BLaER1 (cell line): Measurements from ENCODE around the gene SLC7A7.
"Not testable (repeated sequence)": the region's sequence is repeated elsewhere in the genome, so short reads cannot be mapped to it uniquely, and the experiment has no call there.

Source experiments
- H3K27ac ChIP-seq: shearing (Covaris generic); formaldehyde crosslinking; 2 replicates; pipeline ENCODE4 v1.8.1; 2022
- H3K27me3 ChIP-seq: shearing (Covaris generic); formaldehyde crosslinking; 2 replicates; pipeline ENCODE4 v1.8.1; 2022
- H3K36me3 ChIP-seq: shearing (Covaris generic); formaldehyde crosslinking; 2 replicates; pipeline ENCODE4 v1.8.1; 2022
- H3K4me1 ChIP-seq: shearing (Covaris generic); formaldehyde crosslinking; 2 replicates; pipeline ENCODE4 v1.8.1; 2022
- H3K4me2 ChIP-seq: shearing (Covaris generic); formaldehyde crosslinking; 2 replicates; pipeline ENCODE4 v1.8.1; 2022
- H3K4me3 ChIP-seq: shearing (Covaris generic); formaldehyde crosslinking; 2 replicates; pipeline ENCODE4 v1.8.1; 2022
- H3K9ac ChIP-seq: shearing (Covaris generic); formaldehyde crosslinking; 2 replicates; pipeline ENCODE4 v1.8.1; 2022
- H3K9me3 ChIP-seq: shearing (Covaris generic); formaldehyde crosslinking; 2 replicates; pipeline ENCODE4 v1.8.1; 2022
- H4K20me1 ChIP-seq: shearing (Covaris generic); formaldehyde crosslinking; 2 replicates; pipeline ENCODE4 v1.8.1; 2022
- Cebpa-rat ChIP-seq: shearing (Covaris generic); IDR thresholded peaks from 2 replicates; pipeline ENCODE4 v1.8.1; 2022

Gene SLC7A7

DNA sequence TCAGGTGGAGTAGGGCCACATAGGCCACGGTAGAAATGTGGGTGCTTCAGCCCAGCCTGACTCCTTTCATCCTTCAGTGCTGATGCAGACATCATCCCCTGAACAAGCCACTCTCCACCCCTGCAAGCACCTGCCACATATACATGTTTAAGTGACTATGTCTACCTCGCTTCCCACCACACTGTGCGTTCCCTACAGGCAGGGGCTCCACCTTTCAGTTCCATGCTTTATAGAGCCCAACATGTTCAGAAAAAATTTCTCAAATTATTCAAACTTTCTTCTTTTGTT is 11.6 kb downstream of the SLC7A7 start:
- Histone ChIP-seq H3K27me3 (no peaks in the 10 kb centered on the region), H3K27ac (no peak overlapping the region), H3K4me3 (no peak overlapping the region), H4K20me1 (no peaks in the 10 kb centered on the region), H3K9me3 (no peaks in the 10 kb centered on the region), H3K4me2 (0 out of 2 replicates have a peak overlapping the region, but pooled peaks have one; percentile 40), H3K4me1 (peaks cover 7% of the 10 kb centered on the region; the same call in 1 of the 2 replicates), H3K9ac (no peak overlapping the region), H3K36me3 (no peaks in the 10 kb centered on the region)
- no peak for TF ChIP-seq Cebpa-rat

DNA sequence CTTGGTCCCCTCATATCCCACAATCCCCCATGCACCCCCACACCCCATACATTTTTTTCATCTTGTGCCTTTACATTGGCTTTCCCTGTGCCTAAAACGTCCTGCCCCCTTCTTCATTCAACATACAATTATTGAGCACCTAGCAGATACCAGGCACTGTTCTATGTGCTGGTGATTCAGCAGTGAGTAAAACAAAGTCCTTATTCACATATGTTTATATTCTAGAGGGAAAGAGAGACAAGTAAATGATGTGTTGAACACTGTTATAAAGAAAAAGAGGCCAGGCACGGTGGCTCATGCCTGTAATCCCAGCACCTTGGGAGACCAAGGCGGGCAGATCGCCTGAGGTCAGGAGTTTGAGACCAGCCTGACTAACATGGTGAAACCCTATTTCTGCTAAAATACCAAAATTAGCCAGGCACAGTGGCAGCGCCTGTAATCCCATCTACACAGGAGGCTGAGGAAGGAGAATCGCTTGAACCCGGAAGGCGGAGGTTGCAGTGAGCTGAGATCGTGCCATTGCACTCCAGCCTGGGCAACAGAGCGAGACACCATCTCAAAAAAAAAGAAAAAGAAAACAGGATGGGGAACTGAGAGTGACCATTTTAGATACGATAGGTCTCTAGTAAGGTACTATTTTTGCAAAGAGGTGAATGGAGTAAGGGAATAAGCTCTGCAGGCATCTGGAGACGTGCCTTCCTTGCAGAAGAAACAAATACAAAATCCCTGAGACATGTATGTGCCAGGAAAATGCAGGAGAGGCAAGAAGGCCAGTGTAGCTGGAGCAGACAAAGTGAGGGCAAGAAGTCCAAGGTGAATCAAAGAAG is 12.2 kb downstream of the SLC7A7 start:
- Histone ChIP-seq H3K4me2 (peak overlapping the region; percentile 40; the same call in 1 of the 2 replicates), H3K9me3 (no peaks in the 10 kb centered on the region), H3K9ac (no peak overlapping the region), H3K4me3 (no peak overlapping the region), H3K36me3 (no peaks in the 10 kb centered on the region), H3K27ac (no peak overlapping the region), H4K20me1 (no peaks in the 10 kb centered on the region), H3K4me1 (peaks cover 7% of the 10 kb centered on the region; the same call in 1 of the 2 replicates), H3K27me3 (no peaks in the 10 kb centered on the region)
- TF ChIP-seq Cebpa-rat: no peak

DNA sequence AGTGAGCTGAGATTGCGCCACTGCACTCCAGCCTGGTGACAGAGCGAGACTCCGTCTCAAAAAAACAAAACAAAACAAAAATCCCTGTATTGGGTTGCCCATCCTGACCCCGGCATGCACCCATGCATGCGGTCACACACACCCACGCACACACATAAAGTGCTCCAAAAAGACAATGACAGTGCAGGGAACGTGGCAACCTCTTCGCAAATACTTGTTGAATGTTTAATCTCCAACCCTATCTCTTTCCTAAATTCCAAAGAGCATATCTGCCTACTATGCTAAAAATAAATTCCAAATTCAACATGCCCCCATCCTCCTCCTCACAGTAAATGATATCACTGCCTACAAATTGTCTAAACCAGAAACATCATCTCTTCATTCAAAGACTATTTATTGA is 13.5 kb downstream of the SLC7A7 start:
- H3K27me3 ChIP-seq: no peaks in the 10 kb centered on the region
- no peak overlapping the region for H3K4me3 ChIP-seq
- H3K36me3 ChIP-seq: no peaks in the 10 kb centered on the region
- peaks cover 7% of the 10 kb centered on the region; the same call in 1 of the 2 replicates for H3K4me1 ChIP-seq
- H3K9me3 ChIP-seq: no peaks in the 10 kb centered on the region
- no peak overlapping the region for H3K4me2 ChIP-seq
- TF ChIP-seq Cebpa-rat: no peak
- no peak overlapping the region for H3K9ac ChIP-seq
- no peak overlapping the region for H3K27ac ChIP-seq
- H4K20me1 ChIP-seq: no peaks in the 10 kb centered on the region

DNA sequence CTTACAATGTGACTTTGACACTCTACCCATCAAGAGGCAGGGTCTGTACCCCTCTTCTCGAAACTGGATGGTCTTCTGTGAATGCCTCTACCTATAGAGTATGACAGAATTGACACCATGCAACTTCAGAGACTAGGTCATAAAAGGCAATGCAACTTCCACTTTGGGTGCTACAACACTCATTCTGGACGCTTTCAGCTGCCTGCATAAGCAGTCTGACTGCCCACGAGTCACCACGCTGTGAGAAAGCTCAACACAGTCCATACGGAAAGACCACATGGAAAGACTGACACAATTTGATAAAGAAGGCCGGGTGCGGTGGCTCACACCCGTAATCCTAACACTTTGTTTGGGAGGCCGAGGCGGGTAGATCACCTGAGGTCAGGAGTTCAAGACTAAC is 14.9 kb downstream of the SLC7A7 start:
- Histone ChIP-seq H3K4me2 (no peak overlapping the region), H3K27ac (no peak overlapping the region), H3K36me3 (no peaks in the 10 kb centered on the region), H3K9me3 (peaks cover 6% of the 10 kb centered on the region; the same call in 1 of the 2 replicates), H3K4me1 (peaks cover 7% of the 10 kb centered on the region; the same call in 1 of the 2 replicates), H3K27me3 (no peaks in the 10 kb centered on the region), H3K9ac (no peak overlapping the region), H3K4me3 (no peak overlapping the region), H4K20me1 (no peaks in the 10 kb centered on the region)
- no peak for TF ChIP-seq Cebpa-rat

DNA sequence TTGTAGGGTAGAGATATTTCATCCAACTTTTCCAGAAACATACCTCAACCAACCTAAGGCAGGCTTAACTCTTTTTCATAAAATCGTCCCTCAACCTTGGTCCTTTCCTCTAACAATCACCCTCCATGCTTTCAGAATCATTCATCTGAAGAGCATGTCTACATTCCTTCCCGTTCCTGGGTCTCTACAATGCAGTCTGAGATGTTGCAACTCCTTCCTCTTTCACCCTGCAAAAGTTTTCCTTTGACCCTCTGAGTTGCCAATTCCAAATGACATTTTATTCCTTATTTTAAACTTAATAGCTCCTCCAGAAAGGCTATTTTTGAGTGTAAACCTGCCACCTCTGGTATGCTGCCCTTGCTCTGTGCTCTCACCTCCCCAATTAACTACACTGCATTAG is 16.7 kb downstream of the SLC7A7 start:
- TF ChIP-seq Cebpa-rat: no peak
- Histone ChIP-seq H3K9me3 (peaks cover 6% of the 10 kb centered on the region; the same call in 1 of the 2 replicates), H3K27me3 (no peaks in the 10 kb centered on the region), H3K4me3 (no peak overlapping the region), H3K27ac (no peak overlapping the region), H4K20me1 (no peaks in the 10 kb centered on the region), H3K4me2 (no peak overlapping the region), H3K9ac (no peak overlapping the region), H3K4me1 (peaks cover 6% of the 10 kb centered on the region; the same call in 1 of the 2 replicates), H3K36me3 (no peaks in the 10 kb centered on the region)

DNA sequence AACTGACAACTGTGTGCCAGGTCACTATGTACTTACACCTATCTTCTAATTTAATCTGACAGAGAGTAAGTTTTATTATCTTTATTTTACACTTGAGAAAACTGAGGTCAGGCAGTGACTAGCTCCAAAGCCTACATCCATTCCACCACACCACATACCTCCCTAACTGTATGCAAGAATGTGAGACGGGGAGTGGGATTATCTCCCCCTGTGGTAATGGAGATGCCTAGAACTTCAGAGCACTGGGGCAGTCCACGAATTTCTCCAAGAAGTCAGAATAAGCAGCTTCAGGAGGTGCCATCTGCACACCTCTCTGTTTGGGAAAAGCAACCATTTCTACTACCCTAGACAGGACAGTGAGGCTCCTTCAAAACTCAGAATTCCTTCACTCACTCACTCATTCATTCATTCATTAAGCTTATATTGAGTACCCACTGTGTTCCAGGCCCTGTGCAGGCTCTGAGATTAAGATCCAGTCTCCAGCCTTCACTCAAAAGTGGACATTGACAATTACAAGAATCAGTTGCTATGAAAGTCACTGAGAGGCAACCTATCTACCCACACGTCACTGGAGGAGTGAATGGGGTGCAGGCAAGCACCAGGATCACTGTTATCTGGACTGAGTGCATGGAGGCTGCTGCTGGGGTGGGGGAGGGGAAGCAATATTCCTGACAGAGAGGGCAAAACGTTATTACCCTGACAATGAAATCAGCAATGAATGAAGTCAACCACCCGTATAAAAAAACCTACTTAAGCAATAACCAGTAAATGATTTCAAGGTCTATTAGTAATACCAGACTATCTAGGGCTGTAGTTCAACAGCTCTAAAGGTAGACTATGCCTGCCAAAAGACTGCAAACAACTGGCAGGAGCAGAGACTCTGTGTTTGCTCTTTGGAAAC is 18.0 kb downstream of the SLC7A7 start:
- H3K4me3 ChIP-seq: no peak overlapping the region
- H3K4me2 ChIP-seq: no peak overlapping the region
- no peaks in the 10 kb centered on the region for H3K4me1 ChIP-seq
- no peaks in the 10 kb centered on the region for H4K20me1 ChIP-seq
- H3K27ac ChIP-seq: no peak overlapping the region
- H3K27me3 ChIP-seq: no peaks in the 10 kb centered on the region
- peaks cover 6% of the 10 kb centered on the region; the same call in 1 of the 2 replicates for H3K9me3 ChIP-seq
- TF ChIP-seq Cebpa-rat: no peak
- no peaks in the 10 kb centered on the region for H3K36me3 ChIP-seq
- H3K9ac ChIP-seq: no peak overlapping the region

DNA sequence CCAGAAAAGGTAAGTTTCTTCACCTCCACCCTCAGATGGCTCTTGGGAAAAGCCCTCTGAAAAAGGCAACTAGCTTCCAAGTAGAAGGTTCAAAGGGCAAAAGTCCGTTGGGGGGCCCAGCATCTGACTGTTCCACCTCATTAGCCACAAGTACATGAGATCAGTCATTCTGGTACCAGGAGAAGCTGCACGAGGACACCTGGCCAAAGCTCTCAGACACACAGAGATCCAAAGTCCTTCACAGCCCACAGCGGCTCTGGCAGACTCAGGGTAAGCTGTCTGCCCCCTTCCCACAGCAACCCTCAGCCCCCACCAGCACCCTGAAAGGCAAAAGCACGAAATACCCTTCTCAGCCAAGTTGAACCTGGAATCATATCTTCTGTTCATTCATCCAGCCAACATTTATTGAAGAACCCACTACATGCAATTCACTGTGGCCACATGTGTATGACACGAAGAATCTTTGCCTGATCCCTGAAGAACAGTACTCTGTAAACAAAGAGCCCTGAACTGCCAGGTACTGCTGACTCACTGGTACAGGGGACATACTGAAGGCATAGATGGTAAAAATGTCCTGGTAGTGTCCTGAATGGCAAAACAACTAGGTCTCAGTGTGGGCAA is 19.0 kb downstream of the SLC7A7 start:
- Histone ChIP-seq H3K36me3 (no peaks in the 10 kb centered on the region), H4K20me1 (no peaks in the 10 kb centered on the region), H3K27me3 (no peaks in the 10 kb centered on the region), H3K27ac (no peak overlapping the region), H3K4me2 (no peak overlapping the region), H3K9ac (no peak overlapping the region), H3K4me1 (peaks cover 6% of the 10 kb centered on the region), H3K9me3 (peaks cover 6% of the 10 kb centered on the region; the same call in 1 of the 2 replicates), H3K4me3 (no peak overlapping the region)
- no peak for TF ChIP-seq Cebpa-rat

DNA sequence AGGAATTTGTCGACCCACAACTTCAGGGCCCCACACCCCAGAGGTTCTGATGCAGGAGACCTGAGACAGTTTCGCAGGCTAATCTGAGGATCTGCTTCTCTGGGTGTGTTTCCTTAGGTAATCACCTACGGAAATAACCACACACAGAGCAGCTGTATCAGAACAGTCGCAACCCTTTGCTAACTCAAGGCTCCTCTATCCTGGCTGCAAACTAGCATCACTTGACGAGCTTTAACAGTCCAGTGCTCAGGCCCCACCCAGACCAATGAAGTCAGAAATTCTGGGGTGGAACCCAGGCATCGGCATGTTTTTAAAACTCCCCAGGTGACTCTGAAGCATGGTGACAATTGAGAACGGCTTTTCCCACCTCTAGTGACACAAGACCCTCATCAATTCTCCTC is 20.7 kb downstream of the SLC7A7 start:
- H3K27ac ChIP-seq: no peak overlapping the region
- H3K4me3 ChIP-seq: no peak overlapping the region
- no peak overlapping the region for H3K4me2 ChIP-seq
- no peaks in the 10 kb centered on the region for H3K27me3 ChIP-seq
- H3K9ac ChIP-seq: no peak overlapping the region
- no peaks in the 10 kb centered on the region for H3K36me3 ChIP-seq
- TF ChIP-seq Cebpa-rat: no peak
- H3K4me1 ChIP-seq: peaks cover 23% of the 10 kb centered on the region
- no peaks in the 10 kb centered on the region for H4K20me1 ChIP-seq
- H3K9me3 ChIP-seq: peaks cover 6% of the 10 kb centered on the region; the same call in 1 of the 2 replicates

DNA sequence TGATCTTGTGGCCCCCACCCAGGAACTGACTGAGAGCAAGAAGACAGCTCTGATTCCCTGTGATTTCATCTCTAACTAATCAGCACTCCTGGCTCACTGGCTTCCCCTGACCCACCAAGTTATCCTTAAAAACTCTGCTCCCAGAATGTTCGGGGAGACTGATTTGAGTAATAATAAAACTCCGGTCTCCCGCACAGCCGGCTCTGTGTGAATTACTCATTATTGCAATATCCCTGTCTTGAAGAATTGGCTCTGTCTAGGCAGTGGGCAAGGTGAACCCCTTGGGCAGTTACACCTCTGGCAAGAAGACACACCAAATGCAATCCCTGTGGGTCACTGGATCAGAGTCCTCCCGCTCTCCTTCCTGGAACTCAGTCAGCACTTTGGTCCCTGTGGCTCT is 21.3 kb downstream of the SLC7A7 start:
- Histone ChIP-seq H3K4me2 (no peak overlapping the region), H4K20me1 (no peaks in the 10 kb centered on the region), H3K27ac (no peak overlapping the region), H3K9me3 (peaks cover 6% of the 10 kb centered on the region; the same call in 1 of the 2 replicates), H3K4me1 (peaks cover 28% of the 10 kb centered on the region), H3K36me3 (no peaks in the 10 kb centered on the region), H3K9ac (no peak overlapping the region), H3K4me3 (no peak overlapping the region), H3K27me3 (no peaks in the 10 kb centered on the region)
- no peak for TF ChIP-seq Cebpa-rat

DNA sequence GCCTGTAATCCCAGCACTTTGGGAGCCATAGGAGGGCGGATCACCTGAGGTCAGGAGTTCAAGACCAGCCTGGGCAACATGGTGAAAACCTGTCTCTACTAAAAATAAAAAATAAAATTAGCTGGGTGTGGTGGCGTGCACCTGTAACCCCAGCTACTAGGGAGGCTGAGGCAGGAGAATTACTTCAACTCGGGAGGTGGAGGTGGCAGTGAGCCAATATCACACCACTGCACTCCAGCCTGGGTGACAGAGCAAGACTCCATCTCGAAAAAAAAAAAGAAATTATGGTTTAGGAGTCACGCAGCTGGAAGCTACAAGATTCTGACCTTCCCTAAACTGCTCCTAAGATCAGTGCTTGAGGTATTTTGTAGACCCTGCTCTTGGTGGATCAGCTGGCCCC is 21.7 kb downstream of the SLC7A7 start:
- H3K9ac ChIP-seq, H3K4me3 ChIP-seq, H4K20me1 ChIP-seq, H3K36me3 ChIP-seq, H3K9me3 ChIP-seq, H3K4me2 ChIP-seq, H3K27me3 ChIP-seq, H3K27ac ChIP-seq: not testable (repeated sequence)
- H3K4me1 ChIP-seq: peaks cover 29% of the 10 kb centered on the region
